Activated T-helper 9 cell treated with anti-CD3 and anti-CD28 coated beads, Interleukin-2, amount 50 U/mL, for 16 hours (primary cell): ENCODE results near the gene GCNA.
A peak's percentile ranks its signal among the peaks of the same experiment; 100 is the strongest.

ENCODE experiments used
- DNase-seq: peaks from one replicate; pipeline ENCODE4 v3.0.0-alpha.2; 2020; ENCODE audit warnings: low read depth

GCNA gene, protein sequence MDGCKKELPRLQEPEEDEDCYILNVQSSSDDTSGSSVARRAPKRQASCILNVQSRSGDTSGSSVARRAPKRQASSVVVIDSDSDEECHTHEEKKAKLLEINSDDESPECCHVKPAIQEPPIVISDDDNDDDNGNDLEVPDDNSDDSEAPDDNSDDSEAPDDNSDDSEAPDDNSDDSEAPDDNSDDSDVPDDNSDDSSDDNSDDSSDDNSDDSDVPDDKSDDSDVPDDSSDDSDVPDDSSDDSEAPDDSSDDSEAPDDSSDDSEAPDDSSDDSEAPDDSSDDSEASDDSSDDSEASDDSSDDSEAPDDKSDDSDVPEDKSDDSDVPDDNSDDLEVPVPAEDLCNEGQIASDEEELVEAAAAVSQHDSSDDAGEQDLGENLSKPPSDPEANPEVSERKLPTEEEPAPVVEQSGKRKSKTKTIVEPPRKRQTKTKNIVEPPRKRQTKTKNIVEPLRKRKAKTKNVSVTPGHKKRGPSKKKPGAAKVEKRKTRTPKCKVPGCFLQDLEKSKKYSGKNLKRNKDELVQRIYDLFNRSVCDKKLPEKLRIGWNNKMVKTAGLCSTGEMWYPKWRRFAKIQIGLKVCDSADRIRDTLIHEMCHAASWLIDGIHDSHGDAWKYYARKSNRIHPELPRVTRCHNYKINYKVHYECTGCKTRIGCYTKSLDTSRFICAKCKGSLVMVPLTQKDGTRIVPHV

DNA sequence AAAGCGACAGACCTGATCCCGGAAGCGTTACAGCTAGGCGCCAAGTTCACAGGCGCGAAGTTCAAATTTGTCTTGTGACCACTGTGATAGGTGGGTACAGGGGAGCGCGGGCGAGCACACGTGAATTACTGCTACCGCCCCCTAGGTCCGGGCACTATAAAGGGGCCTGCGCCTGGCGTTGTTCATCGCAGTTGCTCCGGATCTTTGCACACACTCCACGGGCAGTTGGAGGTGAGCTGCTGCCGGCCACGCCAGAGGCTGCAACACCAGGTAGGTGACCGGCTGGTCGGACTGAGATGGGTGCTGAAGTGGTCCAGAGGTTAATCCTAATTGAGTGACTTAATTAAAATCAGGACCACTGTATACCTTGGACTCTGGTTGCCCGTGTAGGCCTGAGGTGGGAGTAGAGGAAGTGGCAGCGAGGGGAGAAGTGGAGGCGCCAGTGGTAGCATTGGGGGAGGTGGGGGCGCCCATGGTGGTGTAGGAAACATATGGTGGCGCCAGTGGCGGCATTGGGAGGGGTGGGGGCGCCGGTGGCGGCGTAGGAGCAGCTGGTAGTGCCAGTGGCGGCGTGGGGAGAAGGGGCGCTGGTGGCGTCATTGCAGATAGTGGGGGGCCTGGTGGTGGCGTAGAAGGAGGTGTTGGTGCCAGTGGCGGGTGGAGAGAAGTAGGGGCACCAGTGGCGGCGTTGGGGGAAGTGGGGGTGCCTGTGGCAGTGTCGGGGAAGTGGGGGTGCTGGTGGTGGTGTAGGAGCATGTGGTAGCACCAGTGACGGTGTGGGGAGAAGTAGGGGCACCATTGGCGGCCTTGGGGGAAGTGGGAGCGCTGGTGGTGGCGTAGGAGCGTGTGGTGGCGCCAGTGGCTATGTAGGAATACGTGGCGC, at the start of gene GCNA:
TSS of gene GCNA (plus strand) at position 185 of the 883 bp plus-strand sequence. CDS start 2,385 bp downstream, outside the sequence.
- DNase-seq: no peak

DNA sequence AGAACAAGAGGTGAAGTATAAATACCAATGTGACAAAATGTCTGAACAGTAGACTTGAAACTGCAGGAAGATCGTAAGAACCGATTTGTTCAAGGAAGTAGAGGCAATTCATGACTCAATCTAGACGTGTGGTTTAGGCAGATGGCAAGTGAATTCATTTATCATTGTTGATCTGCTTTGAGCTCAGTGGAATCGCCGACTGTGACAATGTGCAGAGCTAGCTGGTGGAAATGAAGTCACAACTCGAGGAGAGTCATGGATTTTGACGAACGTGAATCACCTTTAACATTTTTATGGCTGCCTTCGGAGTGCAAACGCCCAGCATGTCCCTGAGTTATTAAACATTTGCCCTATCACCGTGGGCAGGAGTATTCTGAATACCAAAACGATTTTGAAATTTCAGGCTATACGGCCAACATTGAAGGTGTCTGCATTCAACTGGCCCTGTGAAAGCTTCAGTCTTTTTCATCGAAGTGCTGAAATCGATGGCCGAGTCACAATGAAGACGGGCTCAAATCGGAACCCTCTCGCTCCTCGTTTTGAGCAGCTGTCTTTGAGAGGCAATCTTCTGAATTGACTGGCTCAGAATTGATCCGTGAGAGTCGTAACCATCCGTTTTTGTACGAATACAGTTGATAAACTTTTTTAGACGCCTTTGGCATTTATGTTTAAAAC, 46.0 kb upstream of the GCNA start:
- peak; percentile 31 for DNase-seq

DNA sequence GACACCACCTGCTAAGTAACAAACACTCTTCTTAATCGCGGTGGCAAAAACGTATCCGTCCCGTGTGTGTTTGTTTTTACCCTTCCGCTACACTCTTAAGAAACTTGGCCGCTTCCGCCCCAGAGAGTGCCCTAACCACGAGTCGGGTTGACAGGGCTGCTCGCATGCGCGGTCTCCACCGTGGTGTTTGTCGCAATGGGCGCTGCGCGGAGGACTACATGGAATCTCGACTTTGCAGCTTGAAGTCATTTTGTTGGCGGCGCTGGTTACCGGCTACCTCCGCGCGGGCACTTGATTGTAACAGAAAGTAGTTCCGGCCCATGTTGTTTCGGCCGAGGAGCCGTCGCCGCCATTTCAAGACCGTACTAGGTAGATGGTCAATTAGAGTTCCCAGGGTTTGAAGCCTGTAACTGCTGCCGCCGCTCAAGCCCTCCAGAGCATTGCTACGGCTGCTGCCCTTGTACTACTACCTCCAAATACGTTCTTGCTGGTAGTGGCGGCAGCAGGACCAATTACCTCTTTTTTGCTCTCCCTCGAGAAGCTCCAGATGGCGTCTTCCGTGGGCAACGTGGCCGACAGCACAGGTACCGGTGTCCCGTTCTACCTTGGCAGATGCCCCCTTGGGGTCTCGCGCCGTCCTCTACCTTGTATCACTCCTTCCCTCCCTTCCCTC, 45.3 kb upstream of the GCNA start, which contains the start of gene OGT:
TSS of gene OGT (plus strand) at position 352 of the 673 bp plus-strand sequence. CDS start at position 548, 196 bp downstream.
- DNase-seq: peak; percentile 87

DNA sequence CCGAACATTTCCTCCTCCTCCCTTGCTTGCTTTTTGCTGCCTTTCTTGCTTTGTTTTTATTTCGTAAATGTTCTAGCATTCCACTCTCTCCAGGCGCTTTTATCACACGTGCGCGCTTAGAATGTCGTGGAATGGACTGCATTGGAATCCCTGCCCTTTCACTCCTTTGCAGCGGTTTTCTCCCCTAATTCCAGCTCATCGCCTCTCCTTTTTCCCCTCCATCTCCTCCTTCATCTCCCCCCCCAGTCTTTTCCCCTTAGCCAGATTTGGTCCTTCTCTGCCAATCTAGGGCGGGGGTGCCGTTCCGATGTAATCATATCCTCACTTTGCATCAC, 44.8 kb upstream of the GCNA start:
- no peak for DNase-seq

DNA sequence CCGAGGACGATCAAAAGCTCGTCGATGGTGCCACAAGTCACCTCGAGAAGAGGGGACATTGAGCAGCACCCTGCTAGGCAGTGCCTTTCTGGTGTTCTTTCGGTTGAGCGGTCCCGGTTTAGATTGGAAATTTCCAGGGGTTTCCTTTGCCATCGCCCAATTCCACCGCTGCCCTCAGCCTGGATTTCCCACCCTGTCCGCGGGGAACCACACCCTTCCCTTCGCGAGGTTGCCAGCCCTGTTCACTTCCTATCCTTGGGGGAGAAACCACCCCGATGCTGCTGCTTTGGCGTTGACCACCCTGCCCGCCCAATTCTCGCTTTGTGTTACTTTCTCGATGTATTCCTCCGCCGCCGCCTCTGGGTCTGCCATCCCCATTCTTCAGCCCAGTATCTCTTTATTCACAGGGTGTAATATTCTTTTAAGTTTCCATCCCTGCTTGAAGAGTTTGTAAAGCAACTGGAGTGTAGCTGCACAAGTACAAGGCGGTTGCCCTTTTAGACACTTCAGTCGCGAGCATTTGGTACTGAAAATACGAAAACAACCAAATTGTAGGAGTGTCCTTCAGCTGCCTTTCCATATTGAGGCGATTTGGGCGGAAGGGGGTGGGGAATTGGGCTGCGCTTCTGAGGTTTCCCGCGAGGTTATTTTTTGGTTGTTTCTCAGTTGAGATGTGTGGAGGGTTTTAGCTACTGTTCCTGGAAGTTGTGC, 44.2 kb upstream of the GCNA start:
- DNase-seq: peak; percentile 36

DNA sequence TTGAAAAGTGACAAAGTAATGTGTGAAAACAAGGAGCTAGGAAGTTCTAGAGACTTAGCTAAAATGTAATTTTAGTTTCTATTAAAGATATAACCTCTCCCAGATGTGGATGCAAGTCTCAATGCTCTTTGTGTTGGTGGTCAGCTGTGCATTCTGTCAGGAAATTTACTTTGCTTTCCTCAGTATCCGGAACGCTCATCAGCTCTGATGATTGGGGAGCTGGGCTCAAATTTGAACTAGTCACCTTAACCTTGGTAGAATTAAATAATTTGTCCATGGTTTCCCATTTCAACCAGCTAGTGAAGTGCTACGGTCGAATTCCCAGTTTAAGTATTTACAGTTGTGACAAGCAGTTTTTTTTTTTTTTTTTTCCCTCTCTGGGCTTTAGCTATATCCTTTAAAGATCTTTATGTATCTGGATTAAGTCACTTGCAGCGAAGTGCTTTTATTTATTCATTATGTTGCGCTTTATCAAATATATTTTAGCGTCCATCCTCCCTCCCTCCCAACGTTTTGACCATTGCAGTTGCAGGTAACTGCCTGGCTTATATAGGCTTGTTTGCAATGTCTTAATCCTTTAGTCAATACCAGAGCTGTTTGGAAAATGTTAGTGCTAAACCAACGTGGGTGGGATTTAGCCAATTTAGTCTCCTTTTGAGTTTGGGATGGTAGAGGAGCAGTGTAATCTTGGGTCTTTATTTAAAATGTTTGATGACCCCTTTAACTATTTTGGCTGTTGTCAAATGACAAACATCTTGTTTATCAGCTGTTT, 43.3 kb upstream of the GCNA start:
- no peak for DNase-seq

DNA sequence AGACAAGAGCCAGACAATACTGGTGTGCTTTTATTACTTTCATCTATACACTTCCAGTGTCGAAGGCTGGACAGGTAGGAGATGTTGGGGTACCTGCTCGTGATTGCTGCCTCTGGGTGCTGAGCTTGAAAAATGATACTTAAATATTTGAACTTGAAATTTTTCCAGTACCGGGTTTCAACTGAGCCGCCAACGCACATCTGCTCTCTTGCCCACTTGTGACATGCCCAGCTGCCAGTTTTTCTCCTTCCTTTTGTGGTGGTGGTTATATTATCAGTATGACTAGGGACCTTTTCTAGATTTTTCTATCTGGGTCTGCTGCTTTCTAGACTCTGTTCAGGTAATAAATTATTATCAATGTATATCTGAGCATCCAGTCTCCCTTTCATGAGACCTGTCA, 42.0 kb upstream of the GCNA start:
- DNase-seq: no peak

DNA sequence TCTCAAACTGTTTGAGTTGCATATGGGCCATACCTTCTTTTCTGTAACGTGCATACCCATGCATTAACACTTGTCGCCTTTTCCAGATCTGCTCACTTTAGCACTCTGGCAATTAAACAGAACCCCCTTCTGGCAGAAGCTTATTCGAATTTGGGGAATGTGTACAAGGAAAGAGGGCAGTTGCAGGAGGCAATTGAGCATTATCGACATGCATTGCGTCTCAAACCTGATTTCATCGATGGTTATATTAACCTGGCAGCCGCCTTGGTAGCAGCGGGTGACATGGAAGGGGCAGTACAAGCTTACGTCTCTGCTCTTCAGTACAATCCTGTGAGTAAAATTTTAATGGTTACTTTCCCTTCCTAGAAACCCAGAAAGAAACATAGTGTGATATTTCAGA, 40.5 kb upstream of the GCNA start:
- DNase-seq: no peak

DNA sequence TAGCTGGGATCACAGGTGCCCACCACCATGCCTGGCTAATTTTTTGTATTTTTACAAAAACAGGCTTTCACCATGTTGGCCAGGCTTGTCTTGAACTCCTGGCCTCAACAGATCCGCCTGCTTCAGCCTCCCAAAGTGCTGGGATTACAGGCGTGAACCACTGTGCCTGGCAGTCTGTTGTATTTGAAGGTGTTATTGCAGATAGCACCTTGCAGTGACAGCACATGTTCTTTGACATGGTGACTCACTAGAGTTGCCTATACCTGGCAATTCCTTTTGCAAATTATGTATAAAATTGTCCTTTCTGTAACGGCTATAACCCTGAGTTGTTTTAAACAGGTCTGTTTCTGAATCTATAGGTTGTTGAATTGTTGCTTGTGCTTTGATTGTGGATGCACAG, 37.4 kb upstream of the GCNA start:
- DNase-seq: no peak

DNA sequence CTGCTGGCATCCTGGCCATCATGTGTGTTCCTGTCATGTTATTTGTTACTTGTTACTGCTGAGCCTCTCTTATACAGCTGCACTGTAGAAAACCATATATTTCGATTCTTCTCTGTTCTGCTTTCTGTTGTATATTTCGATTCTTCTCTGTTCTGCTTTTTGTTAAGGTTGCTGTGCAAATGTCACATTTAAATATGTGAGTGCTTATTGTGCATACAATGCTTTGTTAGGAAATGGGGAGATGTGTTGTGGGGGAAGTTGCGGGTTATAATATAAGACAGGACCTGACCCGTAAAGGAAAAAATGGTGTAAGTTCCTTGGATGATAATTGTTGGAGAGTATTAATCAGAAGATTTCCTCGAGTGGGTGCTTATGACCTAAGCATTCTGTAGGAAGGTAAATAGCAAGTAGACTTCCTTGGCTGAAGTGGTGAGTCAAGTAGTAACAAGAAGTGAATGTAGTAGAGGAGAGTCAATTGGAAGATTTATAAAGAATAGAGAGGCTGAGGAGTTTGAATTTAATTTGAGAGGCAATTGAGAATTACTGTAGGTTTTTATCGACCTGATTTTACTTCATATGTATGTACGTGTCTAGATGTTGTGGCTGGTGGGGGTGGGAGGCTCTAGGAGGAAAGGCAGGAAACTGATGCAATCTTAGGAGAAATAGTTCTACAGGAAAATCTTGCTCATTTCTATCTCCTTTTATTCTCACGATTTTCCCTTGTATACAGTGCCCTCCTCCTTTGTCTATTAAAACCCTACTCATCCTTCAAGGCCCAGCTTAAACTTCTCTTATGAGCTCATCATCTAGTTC, 36.8 kb upstream of the GCNA start:
- DNase-seq: no peak

DNA sequence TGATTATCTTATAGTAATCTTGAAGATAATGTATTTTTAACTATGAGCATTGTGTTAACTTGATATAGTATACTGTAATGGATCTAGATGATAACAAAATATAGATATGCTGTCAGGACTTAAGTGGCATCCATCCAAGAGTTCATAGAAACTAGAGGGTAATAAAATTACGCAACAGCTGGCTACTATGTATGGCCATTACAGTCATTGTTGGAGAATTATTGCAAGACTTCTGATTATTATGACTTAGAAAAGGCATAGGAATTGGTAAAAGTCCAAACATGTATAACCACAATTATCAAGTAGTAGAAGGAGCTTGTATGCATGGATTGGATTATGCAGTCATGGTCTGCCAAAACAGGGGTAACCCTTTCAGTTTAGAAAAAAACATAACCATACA, 35.8 kb upstream of the GCNA start:
- no peak for DNase-seq

DNA sequence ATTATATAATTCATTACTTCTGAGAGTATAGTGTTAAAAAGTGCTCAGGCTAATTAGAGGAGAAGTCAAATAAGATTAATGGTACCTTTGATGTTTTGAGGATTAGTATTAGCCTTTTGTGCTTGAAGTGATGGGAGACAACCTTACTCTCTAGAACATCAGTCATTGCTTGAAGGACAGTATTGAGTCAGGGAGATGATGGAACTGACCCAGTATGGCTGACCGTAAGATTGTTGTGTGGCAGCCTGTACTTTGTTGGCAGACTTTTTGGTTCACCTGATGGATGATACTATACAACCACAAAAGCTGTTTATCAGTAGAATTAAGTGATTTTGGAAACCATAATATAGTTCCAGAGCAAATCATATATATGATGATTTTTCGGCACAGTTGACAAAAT, 35.4 kb upstream of the GCNA start:
- DNase-seq: no peak

DNA sequence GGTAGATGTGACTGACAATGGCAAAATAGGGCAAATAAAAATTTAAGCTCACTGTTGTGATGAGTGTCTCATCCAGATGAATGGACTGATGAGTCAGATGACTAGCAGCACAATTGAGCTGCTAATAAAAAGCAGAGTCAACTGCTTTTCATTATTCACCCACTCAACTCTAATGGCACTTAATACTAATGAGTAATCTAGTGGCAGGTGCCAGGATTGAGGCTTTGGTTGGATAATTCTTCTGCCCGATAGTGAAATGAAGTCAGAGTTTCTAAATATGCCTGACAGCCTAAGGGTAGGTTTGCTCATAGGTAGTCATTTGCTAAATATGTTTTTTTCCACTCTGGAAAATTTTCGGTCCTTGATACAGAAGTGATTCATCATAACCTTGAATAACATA, 34.9 kb upstream of the GCNA start:
- no peak for DNase-seq

DNA sequence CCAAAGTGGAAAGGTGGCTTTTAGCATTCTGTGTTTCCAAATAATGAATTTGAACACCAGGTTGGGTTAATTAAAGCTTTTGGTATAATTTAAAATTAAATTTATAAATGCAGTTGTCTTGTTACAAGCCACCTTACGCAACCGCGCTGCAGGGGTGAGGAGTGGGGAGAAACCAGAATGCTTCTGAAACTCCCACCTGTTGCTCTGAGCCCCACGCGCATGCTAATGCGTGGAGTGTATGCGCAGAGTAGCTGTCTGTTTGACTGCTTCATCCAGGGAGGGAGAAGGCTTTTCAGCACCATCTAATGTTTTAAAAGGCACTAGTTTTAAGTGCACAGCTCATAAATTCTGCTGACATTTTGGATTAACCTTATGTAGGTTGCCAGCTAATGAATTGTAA, 32.9 kb upstream of the GCNA start:
- no peak for DNase-seq

DNA sequence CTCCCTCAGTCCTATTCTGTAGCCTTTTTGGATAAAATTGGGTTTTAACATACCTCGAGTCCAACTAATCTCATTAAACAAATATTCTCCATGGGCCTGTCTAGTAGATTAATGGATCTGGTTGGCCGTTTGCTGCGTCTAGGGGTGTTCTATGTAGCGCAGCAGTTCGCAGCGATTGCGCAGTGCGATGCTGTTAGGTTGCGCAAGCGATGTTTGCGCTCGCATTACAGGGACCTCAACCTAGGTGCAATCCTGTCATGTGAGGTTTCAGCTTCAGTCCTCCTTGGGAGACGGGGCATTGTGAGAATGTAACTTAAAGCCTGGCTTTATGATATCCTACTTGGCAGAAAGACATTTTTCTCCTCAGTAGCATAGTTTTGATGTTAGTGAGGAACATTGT, 31.4 kb upstream of the GCNA start:
- DNase-seq: no peak

DNA sequence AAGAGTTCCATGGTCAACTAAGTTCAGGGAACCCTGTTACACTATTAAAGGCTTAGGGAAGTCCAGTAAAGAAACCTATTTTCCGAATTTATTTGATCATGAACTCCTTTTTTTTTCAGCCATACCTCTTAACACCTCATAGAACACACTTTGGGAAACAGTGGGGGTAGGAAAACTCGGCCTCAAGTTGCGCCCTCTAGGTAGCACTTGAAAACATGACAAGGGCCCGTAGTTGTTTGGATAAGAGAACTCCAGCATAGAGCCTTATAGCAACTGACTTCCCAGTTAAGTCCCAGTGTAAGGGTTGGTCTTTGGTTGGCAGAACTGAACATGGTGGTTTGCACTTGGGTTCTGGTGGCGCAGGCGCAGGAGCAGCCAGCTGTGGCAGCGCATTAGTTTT, 30.9 kb upstream of the GCNA start:
- DNase-seq: no peak

DNA sequence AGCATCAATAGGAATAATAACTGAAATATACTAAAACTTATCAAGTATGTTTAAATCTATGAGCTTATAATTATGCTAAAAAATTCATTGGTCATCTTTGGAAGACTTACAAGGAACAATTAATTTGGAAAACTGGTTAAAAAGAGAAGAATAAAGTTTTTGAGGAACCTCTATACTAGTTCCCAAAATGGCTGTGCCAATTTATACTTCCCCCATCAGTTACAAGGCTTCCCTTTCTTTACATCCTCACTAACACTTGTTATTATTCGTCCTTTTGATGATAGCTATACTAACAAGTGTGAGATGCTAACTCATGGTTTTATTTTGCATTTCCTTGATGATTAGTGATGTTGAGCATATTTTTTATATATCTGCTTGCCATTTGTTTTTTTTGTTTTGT, 28.3 kb upstream of the GCNA start:
- DNase-seq: no peak

DNA sequence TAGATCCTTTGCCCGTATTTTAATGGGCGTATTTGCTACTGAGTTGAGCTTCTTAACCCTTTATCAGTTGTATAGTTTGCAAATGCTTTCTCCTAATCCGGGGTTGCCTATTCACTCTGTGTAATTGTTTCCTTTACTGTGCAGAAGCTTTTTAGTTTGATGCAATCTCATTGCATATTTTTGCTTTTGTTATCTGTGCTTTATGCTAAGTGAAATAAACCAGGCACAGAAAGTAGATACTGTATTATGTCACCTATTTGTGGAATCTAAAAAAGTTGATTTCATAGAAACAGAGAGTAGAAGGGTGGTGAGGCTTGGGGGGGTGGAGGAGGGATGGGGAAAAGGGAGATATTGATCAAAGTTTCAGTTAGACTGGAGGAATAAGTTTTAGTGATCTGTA, 27.7 kb upstream of the GCNA start:
- no peak for DNase-seq

DNA sequence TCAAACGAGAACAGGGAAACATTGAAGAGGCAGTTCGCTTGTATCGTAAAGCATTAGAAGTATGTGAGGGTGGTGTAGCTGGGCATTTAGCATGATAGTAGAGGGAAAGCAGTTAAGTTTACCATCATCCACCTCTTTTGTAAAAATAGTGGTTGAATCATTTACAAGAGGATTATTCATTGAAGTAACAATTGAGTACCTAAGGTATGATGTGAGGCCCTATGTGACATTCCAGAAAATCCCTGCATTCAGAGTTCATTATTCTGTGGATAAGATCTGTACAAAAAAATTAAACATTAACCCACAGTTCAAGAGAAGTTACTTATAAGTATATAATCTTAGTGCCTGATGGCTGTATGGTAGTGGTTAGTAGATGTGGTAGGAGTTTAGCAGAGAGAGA, 22.2 kb upstream of the GCNA start:
- no peak for DNase-seq
